Measurements from ENCODE around the gene HPCAL4.

The HPCAL4 gene

DNA sequence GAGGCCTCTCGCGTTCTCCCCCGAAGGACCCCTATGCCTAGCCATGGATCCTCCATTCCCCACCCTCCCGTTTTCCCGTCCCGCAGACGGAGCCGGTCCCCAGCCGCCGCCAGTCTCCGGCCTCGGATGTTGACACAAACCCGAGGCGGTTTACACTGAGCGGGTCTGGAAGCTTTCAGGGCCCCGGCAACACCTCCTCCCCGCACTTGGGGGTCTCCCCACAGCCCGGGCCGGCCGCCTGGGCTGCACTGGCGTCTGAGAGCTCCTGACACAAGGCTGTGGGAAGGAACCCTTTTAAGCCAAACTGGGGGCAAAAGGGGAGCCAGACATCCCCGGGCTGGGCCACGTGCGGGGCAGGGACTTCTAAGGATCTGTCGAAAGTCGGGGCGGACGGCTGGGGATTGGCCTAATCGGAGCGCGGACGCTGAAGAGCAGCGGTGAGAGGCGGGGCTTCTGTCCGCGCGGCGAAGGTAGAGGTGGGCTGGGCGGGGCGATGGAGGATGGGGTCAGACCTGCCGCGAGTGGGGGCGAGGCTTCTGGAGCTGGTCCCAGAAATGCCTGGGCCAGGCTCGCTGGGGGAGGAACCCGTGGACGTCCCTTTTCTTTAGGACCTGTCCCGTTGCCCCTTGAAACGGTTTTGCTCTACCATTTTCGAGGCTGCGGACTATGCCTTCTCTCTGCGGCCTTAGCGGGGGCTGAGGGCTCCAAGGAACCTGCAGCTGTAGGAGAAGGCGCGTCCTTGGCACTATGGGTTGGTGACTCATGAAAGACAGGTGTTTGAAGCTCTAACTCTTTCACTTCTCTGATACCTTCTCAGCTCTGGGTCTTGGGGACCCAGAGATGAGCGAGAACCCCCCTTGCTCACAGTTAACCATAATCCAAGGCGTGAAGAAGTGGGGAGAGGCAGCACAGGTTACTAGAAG, 1.2 kb upstream of the HPCAL4 start:
- no peak for TF ChIP-seq CTCF (IDR thresholded peaks at IDR 0.05; ENCODE audit: insufficient read depth, low read length, poor library complexity, severe bottlenecking)
- DNase-seq (ENCODE audit: extremely low read depth, insufficient read length) = no peak
- H3K36me3 ChIP-seq (ENCODE audit: control insufficient read depth, insufficient read depth, low read length) = no peaks in the 10 kb centered on the region
- no peak overlapping the region for H3K4me3 ChIP-seq (replicated peaks; ENCODE audit: low read depth, low read length)
- H3K27me3 ChIP-seq (replicated peaks; ENCODE audit: control insufficient read depth, insufficient read depth, low read length) = no peaks in the 10 kb centered on the region; the same call in 1 of the 2 replicates

- Histone ChIP-seq H3K4me3 (replicated peaks; ENCODE audit: low read depth, low read length) (peak overlapping the region; percentile 55), H3K27me3 (replicated peaks; ENCODE audit: control insufficient read depth, insufficient read depth, low read length) (no peaks in the 10 kb centered on the region; the same call in 1 of the 2 replicates), H3K36me3 (ENCODE audit: control insufficient read depth, insufficient read depth, low read length) (no peaks in the 10 kb centered on the region)
- DNase-seq (ENCODE audit: extremely low read depth, insufficient read length) = no peak
- no peak for TF ChIP-seq CTCF (IDR thresholded peaks at IDR 0.05; ENCODE audit: insufficient read depth, low read length, poor library complexity, severe bottlenecking)
These were observed 345 bp downstream of the HPCAL4 start for GRCh38 chr1:39690794-39691382.

- Histone ChIP-seq H3K36me3 (ENCODE audit: control insufficient read depth, insufficient read depth, low read length) (no peaks in the 10 kb centered on the region), H3K4me3 (replicated peaks; ENCODE audit: low read depth, low read length) (no peak overlapping the region), H3K27me3 (replicated peaks; ENCODE audit: control insufficient read depth, insufficient read depth, low read length) (no peaks in the 10 kb centered on the region; the same call in 1 of the 2 replicates)
- DNase-seq (ENCODE audit: extremely low read depth, insufficient read length) = no peak
- TF ChIP-seq CTCF (IDR thresholded peaks at IDR 0.05; ENCODE audit: insufficient read depth, low read length, poor library complexity, severe bottlenecking) = no peak
These were observed 1.0 kb downstream of the HPCAL4 start for GRCh38 chr1:39690225-39690624.

- Histone ChIP-seq H3K36me3 (ENCODE audit: control insufficient read depth, insufficient read depth, low read length) (no peaks in the 10 kb centered on the region), H3K27me3 (replicated peaks; ENCODE audit: control insufficient read depth, insufficient read depth, low read length) (no peaks in the 10 kb centered on the region; the same call in 1 of the 2 replicates), H3K4me3 (replicated peaks; ENCODE audit: low read depth, low read length) (no peak overlapping the region)
- TF ChIP-seq CTCF (IDR thresholded peaks at IDR 0.05; ENCODE audit: insufficient read depth, low read length, poor library complexity, severe bottlenecking) = no peak
- DNase-seq (ENCODE audit: extremely low read depth, insufficient read length) = no peak
These were observed 1.6 kb downstream of the HPCAL4 start for GRCh38 chr1:39689635-39690034.

GRCh38 chr1:39689214-39689613, 2.0 kb downstream of the HPCAL4 start:
- no peaks in the 10 kb centered on the region for H3K36me3 ChIP-seq (ENCODE audit: control insufficient read depth, insufficient read depth, low read length)
- TF ChIP-seq CTCF (IDR thresholded peaks at IDR 0.05; ENCODE audit: insufficient read depth, low read length, poor library complexity, severe bottlenecking) = no peak
- DNase-seq (ENCODE audit: extremely low read depth, insufficient read length) = no peak
- no peak overlapping the region for H3K4me3 ChIP-seq (replicated peaks; ENCODE audit: low read depth, low read length)
- no peaks in the 10 kb centered on the region; the same call in 1 of the 2 replicates for H3K27me3 ChIP-seq (replicated peaks; ENCODE audit: control insufficient read depth, insufficient read depth, low read length)
